ENCODE data around the gene PSEN2.

- TF ChIP-seq CTCF (IDR thresholded peaks at IDR 0.05) (no peak), POLR2A (IDR thresholded peaks at IDR 0.05) (no peak)
Observed at GRCh38 chr1:226943927-226944326, 73.5 kb downstream of the PSEN2 start.

Measured in upper lobe of left lung (tissue), 4 donors.